Astrocyte of the cerebellum (primary cell): Measurements from ENCODE around the gene ZNF148.
"Not testable (repeated sequence)": the region's sequence is repeated elsewhere in the genome, so short reads cannot be mapped to it uniquely, and the experiment has no call there.

Source experiments
- DNase-seq: peaks from one replicate; pipeline ENCODE4 v3.0.0-alpha.2; 2011; ENCODE audit warnings: low read depth
- H3K4me3 ChIP-seq: 2 replicates; pipeline ENCODE4 v1.5.1; 2011; ENCODE audit warnings: mild to moderate bottlenecking, low read depth, low read length, moderate library complexity
- CTCF ChIP-seq: IDR thresholded peaks from 2 replicates; pipeline ENCODE4 v1.5.1; 2012; ENCODE audit warnings: low read length, low read depth, moderate library complexity, mild to moderate bottlenecking; ENCODE audit errors: missing control alignments
- in situ Hi-C: cut with HindIII; loops from 2 replicates; pipeline ENCODE4 v1.10.0; 2017; ENCODE audit warnings: low sequenced_read_pairs

ZNF148 gene

GRCh38 chr3:125374996-125375941 is at the start of gene ZNF148:
Gene ZNF148, minus strand, starts transcription at chr3:125375325. Its CDS starts 61,685 bp downstream, at chr3:125313640.
- DNase-seq: peak; percentile 59
- TF ChIP-seq CTCF: no peak
- in situ Hi-C loops: no loop called here
- peak within 1 kb of the TSS; percentile 83 for H3K4me3 ChIP-seq

GRCh38 chr3:125418306-125418705 is 43.2 kb upstream of the ZNF148 start:
- no peak for TF ChIP-seq CTCF
- in situ Hi-C loops: no loop called here
- no peak for DNase-seq
- H3K4me3 ChIP-seq: no peak overlapping the region

- H3K4me3 ChIP-seq: no peak overlapping the region
- in situ Hi-C loops: no loop called here
- no peak for DNase-seq
- no peak for TF ChIP-seq CTCF
Measured at GRCh38 chr3:125416235-125416634, 41.1 kb upstream of the ZNF148 start.

- no peak for DNase-seq
- in situ Hi-C loops: no loop called here
- no peak overlapping the region for H3K4me3 ChIP-seq
- no peak for TF ChIP-seq CTCF
Measured at GRCh38 chr3:125414669-125415068, 39.5 kb upstream of the ZNF148 start.

GRCh38 chr3:125410922-125411321 is 35.8 kb upstream of the ZNF148 start:
- no peak overlapping the region for H3K4me3 ChIP-seq
- in situ Hi-C loops: no loop called here
- DNase-seq: no peak
- no peak for TF ChIP-seq CTCF

GRCh38 chr3:125406070-125406469 is 30.9 kb upstream of the ZNF148 start:
- TF ChIP-seq CTCF: no peak
- no peak overlapping the region for H3K4me3 ChIP-seq
- in situ Hi-C loops: no loop called here
- DNase-seq: no peak

GRCh38 chr3:125405515-125405914 is 30.4 kb upstream of the ZNF148 start:
- DNase-seq, H3K4me3 ChIP-seq, in situ Hi-C loops: not testable (repeated sequence)
